Activated CD8-positive, alpha-beta T cell treated with anti-CD3 and anti-CD28 coated beads, Interleukin-2, amount 10 ng/mL, durations not matched to agents 7 days and 5 days (primary cell): ENCODE results near the gene RPS21. TPM values are rescaled to one million over a fixed set of nuclear protein-coding genes. Genes with fewer than 3 reads are reported as not detected.

Experiments used
- ATAC-seq: fragments of 150-1000 bp; cut with Tn5 transposase; one replicate; pipeline ENCODE4 v1.10.0; 2021; ENCODE audit warnings: moderate library complexity
- CTCF ChIA-PET: fragments of 350-600 bp; sonication (Branson Sonifier 250); formaldehyde crosslinking; loops from one replicate; lab custom pipeline; 2021; ENCODE audit warnings: antibody characterized with exemption; lab: Charles Lee
- POLR2A ChIA-PET: fragments of 350-600 bp; sonication (Branson Sonifier 250); formaldehyde crosslinking; loops from one replicate; lab custom pipeline; 2021; ENCODE audit warnings: antibody characterized with exemption; lab: Charles Lee
- DNase-seq: peaks from one replicate; pipeline ENCODE4 v3.0.0-alpha.2; 2020
- H3K27ac Mint-ChIP-seq: one replicate; pipeline ENCODE4 v1.8.0; 2021; ENCODE audit warnings: mild to moderate bottlenecking, mixed read lengths
- H3K27me3 Mint-ChIP-seq: one replicate; pipeline ENCODE4 v1.8.0; 2021; ENCODE audit warnings: low read depth, mixed read lengths
- H3K36me3 Mint-ChIP-seq: one replicate; pipeline ENCODE4 v1.8.0; 2021; ENCODE audit warnings: low read depth, mixed read lengths
- H3K4me1 Mint-ChIP-seq: one replicate; pipeline ENCODE4 v1.8.0; 2021; ENCODE audit warnings: low read depth, mixed read lengths
- H3K4me3 Mint-ChIP-seq: one replicate; pipeline ENCODE4 v1.8.0; 2021; ENCODE audit warnings: mild to moderate bottlenecking, mixed read lengths
- H3K9me3 Mint-ChIP-seq: one replicate; pipeline ENCODE4 v1.8.0; 2022; ENCODE audit warnings: mixed read lengths; ENCODE audit not compliant: insufficient read depth
- total RNA-seq, 2 experiments: library from RNA; stranded (reverse); gene quantifications; one replicate each; pipeline ENCODE4 v1.2.3, GENCODE V29; 2021

RPS21 gene
- total RNA-seq, 2 experiments from 2014 or later = 1,875 to 1,999 TPM

- H3K27me3 Mint-ChIP-seq = no peaks in the 10 kb centered on the region
- CTCF ChIA-PET = no interaction called here
- POLR2A ChIA-PET = interaction anchor here (0.6 to 1.6 kb wide), 2 partner anchors 11 to 322 kb away, joined by 3 read pairs; partner anchors contain the start of gene LAMA5
Measured at GRCh38 chr20:62355878-62356588, 30.9 kb upstream of the RPS21 start.

GRCh38 chr20:62356589-62357186 is 30.2 kb upstream of the RPS21 start:
- POLR2A ChIA-PET = interaction anchor here (1.6 kb wide), 1 partner anchor 10 kb away, joined by 3 read pairs; the partner anchor contains the start of gene LAMA5
- H3K36me3 Mint-ChIP-seq = no peaks in the 10 kb centered on the region
- no peaks in the 10 kb centered on the region for H3K27me3 Mint-ChIP-seq
- no peak overlapping the region for H3K4me3 Mint-ChIP-seq
- no peak overlapping the region for H3K27ac Mint-ChIP-seq
- DNase-seq (no peak), ATAC-seq (no peak)
- CTCF ChIA-PET = no interaction called here
- no peaks in the 10 kb centered on the region for H3K9me3 Mint-ChIP-seq
- no peaks in the 10 kb centered on the region for H3K4me1 Mint-ChIP-seq

More at GRCh38 chr20:62355878-62356588, 30.9 kb upstream of the RPS21 start:
- no peak for ATAC-seq
- no peak for DNase-seq
- Mint-ChIP-seq H3K9me3 (no peaks in the 10 kb centered on the region), H3K4me3 (no peak overlapping the region), H3K27ac (no peak overlapping the region), H3K36me3 (no peaks in the 10 kb centered on the region), H3K4me1 (no peaks in the 10 kb centered on the region)

GRCh38 chr20:62357187-62357667 is 29.7 kb upstream of the RPS21 start:
- CTCF ChIA-PET = no interaction called here

GRCh38 chr20:62357681-62358080 is 29.2 kb upstream of the RPS21 start:
- H3K4me1 Mint-ChIP-seq = no peaks in the 10 kb centered on the region
- ChIA-PET POLR2A (no interaction called here), CTCF (no interaction called here)
- no peaks in the 10 kb centered on the region for H3K9me3 Mint-ChIP-seq
- no peak overlapping the region for H3K27ac Mint-ChIP-seq
- no peak for ATAC-seq
- no peaks in the 10 kb centered on the region for H3K27me3 Mint-ChIP-seq
- no peak overlapping the region for H3K4me3 Mint-ChIP-seq
- no peaks in the 10 kb centered on the region for H3K36me3 Mint-ChIP-seq
- no peak for DNase-seq

More at GRCh38 chr20:62357187-62357667, 29.7 kb upstream of the RPS21 start:
- POLR2A ChIA-PET = no interaction called here
- no peaks in the 10 kb centered on the region for H3K36me3 Mint-ChIP-seq
- H3K27ac Mint-ChIP-seq = no peak overlapping the region
- DNase-seq = no peak
- H3K27me3 Mint-ChIP-seq = no peaks in the 10 kb centered on the region
- H3K4me3 Mint-ChIP-seq = no peak overlapping the region
- no peak for ATAC-seq
- H3K4me1 Mint-ChIP-seq = no peaks in the 10 kb centered on the region
- H3K9me3 Mint-ChIP-seq = no peaks in the 10 kb centered on the region

GRCh38 chr20:62358171-62359042 is 28.5 kb upstream of the RPS21 start:
- no peak for DNase-seq
- no peaks in the 10 kb centered on the region for H3K36me3 Mint-ChIP-seq
- H3K27ac Mint-ChIP-seq = no peak overlapping the region
- ATAC-seq = no peak
- H3K9me3 Mint-ChIP-seq = no peaks in the 10 kb centered on the region
- no peaks in the 10 kb centered on the region for H3K27me3 Mint-ChIP-seq
- no peaks in the 10 kb centered on the region for H3K4me1 Mint-ChIP-seq
- CTCF ChIA-PET = no interaction called here
- POLR2A ChIA-PET = no interaction called here
- H3K4me3 Mint-ChIP-seq = no peak overlapping the region

- H3K4me3 Mint-ChIP-seq = no peak overlapping the region
- ChIA-PET CTCF (no interaction called here), POLR2A (no interaction called here)
- no peak overlapping the region for H3K27ac Mint-ChIP-seq
- ATAC-seq (no peak), DNase-seq (no peak)
- H3K36me3 Mint-ChIP-seq = no peaks in the 10 kb centered on the region
- H3K9me3 Mint-ChIP-seq = no peaks in the 10 kb centered on the region
- H3K4me1 Mint-ChIP-seq = no peaks in the 10 kb centered on the region
- H3K27me3 Mint-ChIP-seq = no peaks in the 10 kb centered on the region
Measured at GRCh38 chr20:62359043-62359490, 27.8 kb upstream of the RPS21 start.

GRCh38 chr20:62359491-62360121 is 27.3 kb upstream of the RPS21 start:
- no peaks in the 10 kb centered on the region for H3K27me3 Mint-ChIP-seq

GRCh38 chr20:62360854-62361798 is 25.8 kb upstream of the RPS21 start:
- POLR2A ChIA-PET = no interaction called here
- H3K4me3 Mint-ChIP-seq = no peak overlapping the region
- peaks cover 3% of the 10 kb centered on the region for H3K27me3 Mint-ChIP-seq
- H3K4me1 Mint-ChIP-seq = no peaks in the 10 kb centered on the region
- no peak for DNase-seq
- H3K36me3 Mint-ChIP-seq = no peaks in the 10 kb centered on the region
- ATAC-seq = no peak
- CTCF ChIA-PET = no interaction called here
- no peak overlapping the region for H3K27ac Mint-ChIP-seq
- H3K9me3 Mint-ChIP-seq = no peaks in the 10 kb centered on the region

More at GRCh38 chr20:62359491-62360121, 27.3 kb upstream of the RPS21 start:
- ATAC-seq (no peak), DNase-seq (no peak)
- H3K4me1 Mint-ChIP-seq = no peaks in the 10 kb centered on the region
- H3K4me3 Mint-ChIP-seq = no peak overlapping the region
- CTCF ChIA-PET = no interaction called here
- H3K27ac Mint-ChIP-seq = no peak overlapping the region
- H3K9me3 Mint-ChIP-seq = no peaks in the 10 kb centered on the region
- H3K36me3 Mint-ChIP-seq = no peaks in the 10 kb centered on the region
- POLR2A ChIA-PET = no interaction called here

GRCh38 chr20:62361799-62362589 is 24.9 kb upstream of the RPS21 start:
- ChIA-PET CTCF (no interaction called here), POLR2A (no interaction called here)
- no peak overlapping the region for H3K4me3 Mint-ChIP-seq
- DNase-seq = no peak
- H3K36me3 Mint-ChIP-seq = no peaks in the 10 kb centered on the region
- no peaks in the 10 kb centered on the region for H3K9me3 Mint-ChIP-seq
- ATAC-seq = no peak
- H3K27me3 Mint-ChIP-seq = peaks cover 3% of the 10 kb centered on the region
- no peak overlapping the region for H3K27ac Mint-ChIP-seq
- H3K4me1 Mint-ChIP-seq = no peaks in the 10 kb centered on the region

- ChIA-PET CTCF (no interaction called here), POLR2A (interaction anchor here (0.9 kb wide), 1 partner anchor 24 kb away, joined by 3 read pairs; the partner anchor contains the start of gene RPS21)
- Mint-ChIP-seq H3K4me1 (peaks cover under 1% of the 10 kb centered on the region), H3K9me3 (no peaks in the 10 kb centered on the region), H3K27me3 (peaks cover 3% of the 10 kb centered on the region), H3K4me3 (no peak overlapping the region), H3K36me3 (no peaks in the 10 kb centered on the region), H3K27ac (no peak overlapping the region)
- DNase-seq (no peak), ATAC-seq (no peak)
Measured at GRCh38 chr20:62362590-62362940, 24.3 kb upstream of the RPS21 start.
